SK-N-SH (cell line): Measurements from ENCODE around the gene AUTS2. TPM values are rescaled to one million over a fixed set of nuclear protein-coding genes. Genes with fewer than 3 reads are reported as not detected.

Source experiments
- CTCF ChIA-PET: fragments of 300-600, 350-600 bp; formaldehyde crosslinking; extraction: SDS; loops from one replicate; lab custom pipeline; 2021; lab: Yijun Ruan, JAX
- POLR2A ChIA-PET: fragments of 350-600 bp; sonication (Branson Sonifier 250); formaldehyde crosslinking; extraction: SDS; loops from one replicate; lab custom pipeline; 2020; ENCODE audit warnings: antibody characterized with exemption, inconsistent platforms; lab: Yijun Ruan, JAX
- DNase-seq: peaks from one replicate; pipeline ENCODE4 v3.0.0; 2012
- H2AFZ ChIP-seq: fragments of 200-600 bp; sonication (generic); 2 replicates; pipeline ENCODE4 v1.8.1; 2016; ENCODE audit warnings: antibody characterized with exemption, mild to moderate bottlenecking, low read depth
- H3F3A ChIP-seq: fragments of 200-600 bp; sonication (generic); replicated peaks from 2 replicates; pipeline ENCODE3; 2016; ENCODE audit warnings: antibody characterized with exemption, mild to moderate bottlenecking; ENCODE audit not compliant: insufficient read depth
- H3K27ac ChIP-seq, 2 experiments: fragments of 200-500 bp in 1 of 2; fragments of 200-600 bp in 1 of 2; sonication (Bioruptor generic) in 1 of 2; sonication (generic), shearing (Covaris generic) in 1 of 2; 2 replicates each; pipeline versions ENCODE4 v1.5.1 to v1.6.1; 2014 to 2016; ENCODE audit warnings: low read depth in 2 of 2, inconsistent platforms in 1 of 2, low read length in 1 of 2, mild to moderate bottlenecking in 1 of 2, mixed read lengths in 1 of 2
- H3K27me3 ChIP-seq: fragments of 200-600 bp; sonication (generic), shearing (Covaris generic); 2 replicates; pipeline ENCODE4 v1.6.1; 2016; ENCODE audit warnings: mixed run types; ENCODE audit not compliant: insufficient read depth
- H3K36me3 ChIP-seq, 2 experiments: fragments of 200-500 bp in 1 of 2; fragments of 200-600 bp in 1 of 2; sonication (Bioruptor generic) in 1 of 2; sonication (generic) in 1 of 2; replicated peaks in 1 of 2; 2 replicates each; pipeline versions ENCODE3 to v1.5.1; 2014 to 2016; ENCODE audit warnings: low read length in 1 of 2, mild to moderate bottlenecking in 1 of 2; ENCODE audit not compliant: insufficient read depth in 2 of 2, control insufficient read depth in 1 of 2
- H3K4me1 ChIP-seq, 2 experiments: fragments of 200-500 bp in 1 of 2; fragments of 200-600 bp in 1 of 2; sonication (Bioruptor generic) in 1 of 2; sonication (generic), shearing (Covaris generic) in 1 of 2; 2 replicates each; pipeline versions ENCODE4 v1.5.1 to v1.6.1; 2014 to 2016; ENCODE audit warnings: low read depth in 1 of 2, low read length in 1 of 2, mixed run types in 1 of 2; ENCODE audit not compliant: insufficient read depth in 2 of 2, control insufficient read depth in 1 of 2
- H3K4me2 ChIP-seq: fragments of 200-600 bp; sonication (generic), shearing (Covaris generic); 2 replicates; pipeline ENCODE4 v1.6.1; 2017; ENCODE audit warnings: mixed run types
- H3K4me3 ChIP-seq, 2 experiments: fragments of 200-500 bp in 1 of 2; fragments of 200-600 bp in 1 of 2; sonication (Bioruptor generic) in 1 of 2; sonication (generic), shearing (Covaris generic) in 1 of 2; 2 replicates each; pipeline versions ENCODE4 v1.5.1 to v1.8.1; 2014 to 2016; ENCODE audit warnings: low read depth in 2 of 2, inconsistent platforms in 1 of 2, low read length in 1 of 2, mild to moderate bottlenecking in 1 of 2, mixed read lengths in 1 of 2, moderate library complexity in 1 of 2
- H3K79me2 ChIP-seq: fragments of 200-600 bp; sonication (generic); 2 replicates; pipeline ENCODE4 v1.8.1; 2017; ENCODE audit warnings: mild to moderate bottlenecking; ENCODE audit not compliant: insufficient read depth
- H3K9ac ChIP-seq: fragments of 200-600 bp; sonication (generic); 2 replicates; pipeline ENCODE4 v1.6.1; 2017; ENCODE audit warnings: mixed run types
- H3K9me2 ChIP-seq: fragments of 200-600 bp; sonication (generic); 2 replicates; pipeline ENCODE4 v1.6.1; 2017; ENCODE audit warnings: mixed run types
- H3K9me3 ChIP-seq: fragments of 200-600 bp; sonication (generic); 2 replicates; pipeline ENCODE4 v1.6.1; 2017; ENCODE audit warnings: mixed run types, mild to moderate bottlenecking, moderate library complexity
- H4K20me1 ChIP-seq: fragments of 200-600 bp; sonication (generic); 2 replicates; pipeline ENCODE4 v1.6.1; 2017; ENCODE audit warnings: mild to moderate bottlenecking, mixed run types; ENCODE audit not compliant: insufficient read depth
- FOXJ3 ChIP-seq: sonication (generic); formaldehyde crosslinking; IDR thresholded peaks from 2 replicates; pipeline ENCODE4 v1.5.1; 2020; ENCODE audit warnings: mild to moderate bottlenecking, missing genetic modification reagents
- MEF2A ChIP-seq: IDR thresholded peaks from 2 replicates; pipeline ENCODE4 v1.4.0; 2012; ENCODE audit warnings: low read depth, borderline replicate concordance
- MXI1 ChIP-seq: IDR thresholded peaks from 2 replicates; pipeline ENCODE4 v1.6.1; 2012; ENCODE audit warnings: mild to moderate bottlenecking, low read depth, low read length, improper control_type of control experiment
- RFX5 ChIP-seq: IDR thresholded peaks from 2 replicates; pipeline ENCODE4 v1.6.1; 2012; ENCODE audit warnings: mild to moderate bottlenecking, improper control_type of control experiment, low read length
- SIN3A ChIP-seq: IDR thresholded peaks from 2 replicates; pipeline ENCODE4 v1.6.1; 2012; ENCODE audit warnings: low read depth, mild to moderate bottlenecking, low read length, moderate library complexity, borderline replicate concordance
- WGBS: methylation state at CpG from one replicate; pipeline ENCODE4 v1.1.6; 2017; ENCODE audit warnings: low lambda C conversion rate; 5-methylcytosine and 5-hydroxymethylcytosine counted together
- polyA plus RNA-seq, 3 experiments: library from polyadenylated mRNA; depleted of rRNA; stranded (reverse); fragments of >200 nt; gene quantifications; 2 replicates each; pipeline ENCODE4 v1.2.3, GENCODE V29; 2012
- TF ChIP-seq, protein P1 (sequence below): IDR thresholded peaks from 2 replicates; pipeline ENCODE4 v1.4.0; 2012; ENCODE audit warnings: low read depth, borderline replicate concordance
- TF ChIP-seq, protein P2 (sequence below): IDR thresholded peaks from 2 replicates; pipeline ENCODE4 v1.6.1; 2012; ENCODE audit warnings: mild to moderate bottlenecking, low read depth, low read length, moderate library complexity

AUTS2 gene
- polyA plus RNA-seq, 1 of the 3 experiments (the other 2 are of a cell fraction): 15.6 TPM

DNA sequence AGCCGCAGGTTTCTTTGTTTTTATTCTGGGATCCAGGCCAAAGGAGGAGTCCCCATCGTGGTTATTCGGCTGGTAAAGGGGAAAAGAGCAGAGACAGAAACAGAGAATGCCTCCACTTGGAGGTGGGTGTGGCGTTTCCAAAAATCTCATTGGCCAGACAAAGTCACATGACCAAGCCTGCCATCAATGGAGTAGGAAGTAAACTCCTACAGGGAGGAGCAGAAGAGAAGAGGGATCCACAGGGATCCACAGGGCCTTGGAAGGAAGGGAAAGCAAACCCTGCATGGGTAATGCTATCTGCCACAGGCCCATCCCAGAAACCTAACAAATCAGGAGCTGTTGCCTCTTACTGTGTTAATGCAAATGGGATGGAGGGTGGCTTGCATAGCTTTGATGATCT lies 1107.9 kb downstream of the AUTS2 start:
- no peak overlapping the region for H3K4me2 ChIP-seq
- H4K20me1 ChIP-seq: peaks cover 91% of the 10 kb centered on the region
- H3K27ac ChIP-seq: no peak overlapping the region
- H3K4me3 ChIP-seq: no peak overlapping the region
- H3K27me3 ChIP-seq: no peaks in the 10 kb centered on the region
- WGBS: 87% methylated on average over 4 of the region's 4 CpGs
- H3K9ac ChIP-seq: no peak overlapping the region
- H3K9me3 ChIP-seq: no peaks in the 10 kb centered on the region
- no peak overlapping the region for H2AFZ ChIP-seq
- peaks cover 26 to 28% of the 10 kb centered on the region in 2 experiments for H3K36me3 ChIP-seq
- peak; percentile 44 for DNase-seq
- no peaks in the 10 kb centered on the region for H3K9me2 ChIP-seq
- TF ChIP-seq, protein P1, sequence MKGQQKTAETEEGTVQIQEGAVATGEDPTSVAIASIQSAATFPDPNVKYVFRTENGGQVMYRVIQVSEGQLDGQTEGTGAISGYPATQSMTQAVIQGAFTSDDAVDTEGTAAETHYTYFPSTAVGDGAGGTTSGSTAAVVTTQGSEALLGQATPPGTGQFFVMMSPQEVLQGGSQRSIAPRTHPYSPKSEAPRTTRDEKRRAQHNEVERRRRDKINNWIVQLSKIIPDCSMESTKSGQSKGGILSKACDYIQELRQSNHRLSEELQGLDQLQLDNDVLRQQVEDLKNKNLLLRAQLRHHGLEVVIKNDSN: peak; percentile 69; the same call in 1 of the 2 replicates
- no peak for TF ChIP-seq MXI1
- peaks cover 36 to 44% of the 10 kb centered on the region in 2 experiments; a peak in 3 of 4 replicates for H3K4me1 ChIP-seq
- peaks cover 35% of the 10 kb centered on the region for H3F3A ChIP-seq
- ChIA-PET POLR2A (interaction anchor here (1.0 kb wide), 1 partner anchor 663 kb away, joined by 3 read pairs; no protein-coding TSS in a partner anchor), CTCF (interaction anchor here (0.8 to 5.2 kb wide), 5 partner anchors 9 to 123 kb away, joined by 3 to 40 read pairs (median 4); no protein-coding TSS in a partner anchor)
- H3K79me2 ChIP-seq: peaks cover 97% of the 10 kb centered on the region

DNA sequence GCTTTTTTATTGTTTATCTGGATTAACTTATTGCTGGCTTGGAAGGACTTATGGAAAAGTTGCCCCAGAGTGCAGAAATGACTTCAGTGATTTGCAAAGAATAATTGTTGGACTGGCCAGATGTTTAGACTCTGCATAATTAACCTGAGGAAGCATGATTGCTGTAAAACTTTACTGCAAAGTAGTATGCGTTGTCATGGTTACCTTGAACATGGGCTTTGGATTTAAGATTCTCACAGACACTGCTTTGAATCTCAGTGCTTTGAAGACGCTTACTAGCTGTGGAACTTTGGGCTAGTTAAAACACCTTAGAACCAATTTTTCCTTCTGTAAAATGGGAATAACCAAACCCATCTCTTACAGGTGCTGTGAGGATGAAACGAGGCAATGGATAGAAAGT lies 1108.4 kb downstream of the AUTS2 start:
- peaks cover 38 to 46% of the 10 kb centered on the region in 2 experiments; a peak in 3 of 4 replicates for H3K4me1 ChIP-seq
- CTCF ChIA-PET: interaction anchor here (0.8 to 5.2 kb wide), 4 partner anchors 8 to 122 kb away, joined by 3 to 40 read pairs (median 4); no protein-coding TSS in a partner anchor

More for the DNA sequence above, 1108.4 kb downstream of the AUTS2 start:
- Histone ChIP-seq H3K36me3 (peaks cover 24 to 26% of the 10 kb centered on the region in 2 experiments), H3K27ac (no peak overlapping the region), H2AFZ (no peak overlapping the region), H4K20me1 (peaks cover 94% of the 10 kb centered on the region), H3K9ac (no peak overlapping the region), H3K9me2 (no peaks in the 10 kb centered on the region), H3F3A (peaks cover 35% of the 10 kb centered on the region), H3K4me2 (no peak overlapping the region), H3K27me3 (no peaks in the 10 kb centered on the region), H3K9me3 (no peaks in the 10 kb centered on the region), H3K79me2 (peaks cover 97% of the 10 kb centered on the region), H3K4me3 (no peak overlapping the region)
- POLR2A ChIA-PET: no interaction called here
- TF ChIP-seq SIN3A (no peak), FOXJ3 (CRISPR knock-in tag) (no peak), RFX5 (no peak), MEF2A (no peak)
- TF ChIP-seq, protein P2, sequence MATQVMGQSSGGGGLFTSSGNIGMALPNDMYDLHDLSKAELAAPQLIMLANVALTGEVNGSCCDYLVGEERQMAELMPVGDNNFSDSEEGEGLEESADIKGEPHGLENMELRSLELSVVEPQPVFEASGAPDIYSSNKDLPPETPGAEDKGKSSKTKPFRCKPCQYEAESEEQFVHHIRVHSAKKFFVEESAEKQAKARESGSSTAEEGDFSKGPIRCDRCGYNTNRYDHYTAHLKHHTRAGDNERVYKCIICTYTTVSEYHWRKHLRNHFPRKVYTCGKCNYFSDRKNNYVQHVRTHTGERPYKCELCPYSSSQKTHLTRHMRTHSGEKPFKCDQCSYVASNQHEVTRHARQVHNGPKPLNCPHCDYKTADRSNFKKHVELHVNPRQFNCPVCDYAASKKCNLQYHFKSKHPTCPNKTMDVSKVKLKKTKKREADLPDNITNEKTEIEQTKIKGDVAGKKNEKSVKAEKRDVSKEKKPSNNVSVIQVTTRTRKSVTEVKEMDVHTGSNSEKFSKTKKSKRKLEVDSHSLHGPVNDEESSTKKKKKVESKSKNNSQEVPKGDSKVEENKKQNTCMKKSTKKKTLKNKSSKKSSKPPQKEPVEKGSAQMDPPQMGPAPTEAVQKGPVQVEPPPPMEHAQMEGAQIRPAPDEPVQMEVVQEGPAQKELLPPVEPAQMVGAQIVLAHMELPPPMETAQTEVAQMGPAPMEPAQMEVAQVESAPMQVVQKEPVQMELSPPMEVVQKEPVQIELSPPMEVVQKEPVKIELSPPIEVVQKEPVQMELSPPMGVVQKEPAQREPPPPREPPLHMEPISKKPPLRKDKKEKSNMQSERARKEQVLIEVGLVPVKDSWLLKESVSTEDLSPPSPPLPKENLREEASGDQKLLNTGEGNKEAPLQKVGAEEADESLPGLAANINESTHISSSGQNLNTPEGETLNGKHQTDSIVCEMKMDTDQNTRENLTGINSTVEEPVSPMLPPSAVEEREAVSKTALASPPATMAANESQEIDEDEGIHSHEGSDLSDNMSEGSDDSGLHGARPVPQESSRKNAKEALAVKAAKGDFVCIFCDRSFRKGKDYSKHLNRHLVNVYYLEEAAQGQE: no peak
- DNase-seq: no peak
- WGBS: 95% methylated on average over 3 of the region's 3 CpGs
